ENCODE results near the gene TPO.

DNA sequence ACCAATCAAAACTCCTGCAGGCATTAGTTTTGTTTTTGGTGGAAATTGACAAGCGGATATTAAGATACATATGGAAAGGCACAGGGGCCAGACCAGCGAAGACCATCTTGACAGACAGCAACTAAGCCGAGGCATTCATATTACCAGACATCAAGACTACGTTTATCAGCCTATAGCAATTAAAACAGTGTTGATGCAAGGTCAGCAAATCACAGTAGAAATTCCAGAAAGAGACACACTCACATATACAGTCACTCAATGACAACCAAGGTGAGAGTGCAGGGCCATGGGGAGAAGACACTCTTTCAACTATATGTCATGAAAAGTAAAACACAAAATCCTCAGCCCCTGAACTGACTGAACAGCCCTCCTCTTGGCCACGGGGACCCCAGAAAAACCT lies 164.6 kb downstream of the TPO start:
- TF ChIP-seq, protein P1, sequence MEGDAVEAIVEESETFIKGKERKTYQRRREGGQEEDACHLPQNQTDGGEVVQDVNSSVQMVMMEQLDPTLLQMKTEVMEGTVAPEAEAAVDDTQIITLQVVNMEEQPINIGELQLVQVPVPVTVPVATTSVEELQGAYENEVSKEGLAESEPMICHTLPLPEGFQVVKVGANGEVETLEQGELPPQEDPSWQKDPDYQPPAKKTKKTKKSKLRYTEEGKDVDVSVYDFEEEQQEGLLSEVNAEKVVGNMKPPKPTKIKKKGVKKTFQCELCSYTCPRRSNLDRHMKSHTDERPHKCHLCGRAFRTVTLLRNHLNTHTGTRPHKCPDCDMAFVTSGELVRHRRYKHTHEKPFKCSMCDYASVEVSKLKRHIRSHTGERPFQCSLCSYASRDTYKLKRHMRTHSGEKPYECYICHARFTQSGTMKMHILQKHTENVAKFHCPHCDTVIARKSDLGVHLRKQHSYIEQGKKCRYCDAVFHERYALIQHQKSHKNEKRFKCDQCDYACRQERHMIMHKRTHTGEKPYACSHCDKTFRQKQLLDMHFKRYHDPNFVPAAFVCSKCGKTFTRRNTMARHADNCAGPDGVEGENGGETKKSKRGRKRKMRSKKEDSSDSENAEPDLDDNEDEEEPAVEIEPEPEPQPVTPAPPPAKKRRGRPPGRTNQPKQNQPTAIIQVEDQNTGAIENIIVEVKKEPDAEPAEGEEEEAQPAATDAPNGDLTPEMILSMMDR (IDR thresholded peaks at IDR 0.05): no peak
- no peak for TF ChIP-seq ZFX (IDR thresholded peaks at IDR 0.05; ENCODE audit: borderline replicate concordance)

Measured in 22Rv1 (cell line).